ENCODE measurements around the gene PPP6R2.

DNA sequence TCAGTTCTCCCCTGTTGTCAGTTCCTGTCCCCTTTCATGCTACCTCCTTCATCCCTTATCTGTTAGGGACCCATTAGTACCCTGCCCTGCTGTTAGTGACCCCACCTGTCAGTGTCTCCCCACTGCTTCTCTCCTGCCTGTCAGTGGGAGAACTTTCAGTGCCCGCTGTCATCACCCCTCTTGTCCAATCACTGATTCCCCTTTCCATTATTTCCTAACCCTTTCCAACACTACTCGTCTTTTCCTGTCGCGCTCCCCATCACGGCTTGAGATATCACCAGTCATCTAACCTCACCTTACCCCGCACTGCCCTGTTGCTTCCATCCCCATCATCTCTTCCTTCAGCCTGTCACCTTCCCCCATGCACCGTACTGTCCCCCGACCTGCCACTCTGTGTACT is 4.0 kb downstream of the PPP6R2 start:
- TF ChIP-seq CTCF (IDR thresholded peaks at IDR 0.05; ENCODE audit: low read depth, low read length, poor library complexity, severe bottlenecking): no peak
- TF ChIP-seq EZH2phosphoT487 (IDR thresholded peaks at IDR 0.05; ENCODE audit: borderline replicate concordance, low read length): no peak

Measured in DOHH2 (cell line).